Retinal pigment epithelial cell (primary cell): Measurements from ENCODE around the gene GIN1.
"Not testable (repeated sequence)": the region's sequence is repeated elsewhere in the genome, so short reads cannot be mapped to it uniquely, and the experiment has no call there.

Experiments used
- DNase-seq: peaks from one replicate; pipeline ENCODE4 v3.0.0-alpha.2; 2010; ENCODE audit warnings: low read depth
- H3K4me3 ChIP-seq: 2 replicates; pipeline ENCODE4 v1.5.1; 2011; ENCODE audit warnings: mild to moderate bottlenecking, low read length, control low read depth, moderate library complexity
- CTCF ChIP-seq: conservative IDR thresholded peaks from 2 replicates; pipeline ENCODE4 v1.5.1; 2011; ENCODE audit warnings: low read depth, low read length, control low read depth, inconsistent platforms

GIN1 gene

GRCh38 chr5:103119765-103120606, at the start of gene GIN1, which contains the start of gene PPIP5K2:
GIN1 (minus strand) TSS chr5:103120138; CDS start chr5:103108707, 11,431 bp downstream.
PPIP5K2 (plus strand) TSS chr5:103120301; CDS start chr5:103129590, 9,289 bp downstream.
- peak; percentile 97 for DNase-seq
- TF ChIP-seq CTCF, result no peak
- peak within 1 kb of the TSS; percentile 97 for H3K4me3 ChIP-seq

DNA sequence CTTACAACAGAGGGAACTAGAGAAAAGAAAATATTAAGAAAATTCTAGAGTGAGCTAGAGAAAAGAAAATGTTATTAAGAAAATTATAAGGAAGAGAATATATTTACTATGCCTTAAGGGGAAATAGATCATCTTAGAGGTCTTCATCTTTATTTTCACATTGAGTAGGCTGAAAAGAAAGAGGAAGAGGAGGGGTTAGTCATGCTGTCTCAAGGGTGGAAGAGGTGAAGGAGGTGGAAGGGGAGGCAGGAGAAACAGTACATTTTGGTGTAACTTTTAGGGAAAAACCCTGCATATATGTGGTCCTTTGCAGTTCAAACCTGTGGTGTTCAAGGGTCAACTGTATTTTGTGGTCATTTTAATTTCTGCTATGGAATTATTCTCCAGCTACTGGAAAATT, 46.8 kb upstream of the GIN1 start:
- TF ChIP-seq CTCF, result no peak
- no peak for DNase-seq
- no peak overlapping the region for H3K4me3 ChIP-seq

DNA sequence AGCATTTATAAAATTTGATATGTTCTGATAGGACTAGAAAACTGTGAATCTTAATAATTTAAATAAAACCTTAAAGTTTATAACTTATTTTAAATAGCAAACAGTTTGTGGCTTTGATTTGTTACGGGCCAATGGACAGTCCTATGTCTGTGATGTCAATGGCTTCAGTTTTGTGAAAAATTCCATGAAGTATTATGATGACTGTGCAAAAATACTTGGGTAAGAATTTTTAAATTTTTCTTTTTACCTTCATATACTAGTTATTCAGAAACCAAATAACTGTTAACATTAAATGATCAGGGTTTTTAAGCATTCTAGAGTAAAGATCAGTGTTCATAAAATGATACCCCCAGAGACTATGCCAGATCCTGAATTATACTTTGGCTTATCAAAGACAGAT, 31.2 kb upstream of the GIN1 start:
- no peak for TF ChIP-seq CTCF
- H3K4me3 ChIP-seq, result no peak overlapping the region
- no peak for DNase-seq

- no peak for DNase-seq
- H3K4me3 ChIP-seq, result no peak overlapping the region
- TF ChIP-seq CTCF, result no peak
These were observed 28.3 kb upstream of the GIN1 start for GRCh38 chr5:103148213-103148612.

- no peak overlapping the region for H3K4me3 ChIP-seq
- DNase-seq, result no peak
- no peak for TF ChIP-seq CTCF
These were observed 25.3 kb upstream of the GIN1 start for GRCh38 chr5:103145196-103145595.

- H3K4me3 ChIP-seq, DNase-seq: not testable (repeated sequence)
These were observed 22.2 kb upstream of the GIN1 start for GRCh38 chr5:103142132-103142531.

DNA sequence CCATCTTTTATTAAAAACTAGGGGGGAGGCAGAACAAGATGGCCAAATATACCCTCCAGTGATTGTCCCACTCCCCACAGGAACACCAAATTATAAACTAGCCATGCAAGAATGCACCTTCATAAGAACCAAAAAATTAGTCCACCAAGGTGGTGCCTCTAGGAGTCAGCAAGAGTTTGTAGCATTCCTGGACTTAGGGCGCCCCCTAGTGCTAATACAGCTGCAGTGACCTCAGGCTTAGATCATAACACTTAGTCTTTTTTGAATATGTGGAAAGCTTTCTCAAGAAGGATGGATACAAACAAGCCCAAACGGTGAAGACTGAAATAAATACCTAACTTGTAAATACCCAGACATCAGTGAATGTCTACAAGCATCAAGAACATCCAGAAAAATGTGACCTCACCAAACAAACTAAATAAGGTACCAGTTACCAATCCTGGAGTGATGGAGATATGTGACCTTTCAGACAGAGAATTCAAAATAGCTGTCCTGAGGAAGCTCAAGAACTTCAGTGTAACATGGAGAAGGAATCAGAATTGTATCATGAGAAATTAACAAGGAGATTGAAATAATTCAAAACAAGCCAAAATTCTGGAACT, 19.4 kb upstream of the GIN1 start:
- DNase-seq, result no peak

More for the DNA sequence above, 19.4 kb upstream of the GIN1 start:
- H3K4me3 ChIP-seq, result no peak overlapping the region
- TF ChIP-seq CTCF, result peak; percentile 93
